ENCODE results near the gene XPO5.

DNA sequence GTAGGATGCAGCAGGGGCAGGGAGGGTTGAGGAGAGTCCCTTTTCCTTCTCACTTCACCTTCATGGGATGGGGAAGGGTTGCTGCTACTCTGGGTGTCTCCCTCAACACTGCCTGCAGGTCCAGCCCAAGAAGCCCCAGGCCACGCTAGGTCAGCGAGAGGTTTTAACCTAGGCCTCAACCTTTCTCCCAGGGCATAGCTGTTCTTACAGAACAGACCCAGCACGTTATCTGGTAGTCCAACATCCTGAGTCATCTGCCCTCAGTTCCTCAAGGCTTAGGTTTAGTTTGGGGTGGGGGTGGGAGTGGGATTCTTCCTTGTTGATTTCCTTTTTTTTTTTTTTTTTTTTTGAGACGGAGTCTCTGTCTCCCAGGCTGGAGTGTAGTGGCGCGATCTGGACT is 81.5 kb downstream of the XPO5 start:
- TF ChIP-seq EZH2 (IDR thresholded peaks at IDR 0.05; ENCODE audit: insufficient read depth, poor library complexity, severe bottlenecking) (no peak), EZH2phosphoT487 (IDR thresholded peaks at IDR 0.05; ENCODE audit: insufficient read depth, low read depth) (no peak)

Data from GM23248 (cell line).